HepG2 (cell line): ENCODE measurements around the gene PPP2R5E. TPM values are rescaled to one million over a fixed set of nuclear protein-coding genes. Genes with fewer than 3 reads are reported as not detected.
A peak's percentile ranks its signal among the peaks of the same experiment; 100 is the strongest.

ENCODE experiments used
- ADNP ChIP-seq: sonication (generic); formaldehyde crosslinking; IDR thresholded peaks from 2 replicates; pipeline ENCODE4 v1.4.0; 2020; ENCODE audit warnings: missing genetic modification reagents
- BCLAF1 ChIP-seq: fragments of 450-650 bp; IDR thresholded peaks from 2 replicates; pipeline ENCODE4 v1.6.1; 2017; ENCODE audit warnings: mild to moderate bottlenecking
- BORCS8-MEF2B ChIP-seq: sonication (generic); formaldehyde crosslinking; IDR thresholded peaks from 2 replicates; pipeline ENCODE4 v1.8.0; 2022; ENCODE audit warnings: mild to moderate bottlenecking, missing genetic modification reagents
- EP300 ChIP-seq, 3 experiments: sonication (generic) in 1 of 3; formaldehyde crosslinking in 1 of 3; IDR thresholded peaks; 2 replicates each; pipeline versions ENCODE4 v1.5.1 to v1.6.1; 2011 to 2020; ENCODE audit warnings: low read depth in 2 of 3, low read length in 2 of 3, borderline replicate concordance in 1 of 3, improper control_type of control experiment in 1 of 3, mild to moderate bottlenecking in 1 of 3, missing genetic modification reagents in 1 of 3, moderate library complexity in 1 of 3
- GABPB1 ChIP-seq: IDR thresholded peaks from 2 replicates; pipeline ENCODE4 v1.6.1; 2016; ENCODE audit warnings: mild to moderate bottlenecking, missing genetic modification reagents, moderate library complexity, missing compliant biosample characterization
- NR2F6 ChIP-seq, 2 experiments: IDR thresholded peaks; 2 replicates each; pipeline ENCODE4 v1.6.1; 2016; ENCODE audit warnings: antibody characterized with exemption in 1 of 2, mild to moderate bottlenecking in 1 of 2
- PCBP1 ChIP-seq: fragments of 200-400 bp; formaldehyde crosslinking; IDR thresholded peaks from 2 replicates; pipeline ENCODE4 v1.6.1; 2017; ENCODE audit warnings: mild to moderate bottlenecking, low read depth, low read length, borderline replicate concordance
- SMYD3 ChIP-seq: sonication (generic); formaldehyde crosslinking; IDR thresholded peaks from 2 replicates; pipeline ENCODE4 v1.8.1; 2023; ENCODE audit warnings: mild to moderate bottlenecking, missing genetic modification reagents
- SUZ12 ChIP-seq: fragments of 150-350 bp; IDR thresholded peaks from 2 replicates; pipeline ENCODE4 v1.6.1; 2014; ENCODE audit warnings: low read depth, low read length
- TERF1 ChIP-seq: sonication (generic); formaldehyde crosslinking; IDR thresholded peaks from 2 replicates; pipeline ENCODE4 v1.8.0; 2022; ENCODE audit warnings: mild to moderate bottlenecking, missing genetic modification reagents, moderate library complexity
- TFDP2 ChIP-seq: sonication (generic); formaldehyde crosslinking; IDR thresholded peaks from 2 replicates; pipeline ENCODE4 v1.4.0; 2020; ENCODE audit warnings: missing genetic modification reagents
- TIGD3 ChIP-seq: sonication (generic); formaldehyde crosslinking; IDR thresholded peaks from 2 replicates; pipeline ENCODE4 v1.5.1; 2020; ENCODE audit warnings: mild to moderate bottlenecking, missing genetic modification reagents, borderline replicate concordance
- ZFY ChIP-seq: sonication (generic); formaldehyde crosslinking; IDR thresholded peaks from 2 replicates; pipeline ENCODE4 v1.4.0; 2020; ENCODE audit warnings: missing genetic modification reagents
- ZGPAT ChIP-seq: IDR thresholded peaks from 2 replicates; pipeline ENCODE4 v1.6.1; 2016; ENCODE audit warnings: mild to moderate bottlenecking
- ZKSCAN1 ChIP-seq: fragments of 150-350 bp; IDR thresholded peaks from 2 replicates; pipeline ENCODE4 v1.6.1; 2014; ENCODE audit warnings: low read length
- ZNF512 ChIP-seq: sonication (generic); formaldehyde crosslinking; IDR thresholded peaks from 2 replicates; pipeline ENCODE4 v1.4.0; 2020; ENCODE audit warnings: mild to moderate bottlenecking, missing genetic modification reagents
- ZNF543 ChIP-seq: sonication (generic); formaldehyde crosslinking; IDR thresholded peaks from 2 replicates; pipeline ENCODE4 v1.4.0; 2020; ENCODE audit warnings: mild to moderate bottlenecking, missing genetic modification reagents
- ZNF567 ChIP-seq: sonication (generic); formaldehyde crosslinking; IDR thresholded peaks from 2 replicates; pipeline ENCODE4 v1.8.1; 2023; ENCODE audit warnings: mild to moderate bottlenecking, missing genetic modification reagents, borderline replicate concordance
- ZNF713 ChIP-seq: sonication (generic); formaldehyde crosslinking; IDR thresholded peaks from 2 replicates; pipeline ENCODE4 v1.4.0; 2020; ENCODE audit warnings: mild to moderate bottlenecking, missing genetic modification reagents
- polyA plus RNA-seq, 8 experiments: library from polyadenylated mRNA; depleted of rRNA in 3 of 8; stranded (reverse) in 7 of 8; unstranded in 1 of 8; fragments of >200 nt; fragmentation: Illumina TruSeq in 4 of 8; extraction: Trizol in 4 of 8; gene quantifications; 2 replicates each; pipeline versions ENCODE4 v1.2.1 to v1.2.3, GENCODE V29; 2011 to 2016; ENCODE audit warnings: low read depth in 4 of 8, missing spikeins in 1 of 8, mixed read lengths in 1 of 8; ENCODE audit not compliant: insufficient read depth in 1 of 8
- total RNA-seq, 5 experiments: library from RNA; depleted of rRNA; stranded (reverse); fragments of >200 nt; fragmentation: Illumina TruSeq; extraction: Trizol; gene quantifications; 2 replicates each; pipeline ENCODE4 v1.2.3, GENCODE V29; 2016; ENCODE audit warnings: low read depth in 1 of 5

The PPP2R5E gene
- total and polyA plus RNA-seq, 2 of the 13 experiments (the other 11 are each of a cell fraction or from before 2014, with no cell fraction given), result 8.9 to 11.0 TPM

- TF ChIP-seq PCBP1 (no peak), GABPB1 (CRISPR knock-in tag) (no peak), BCLAF1 (no peak), ZGPAT (CRISPR knock-in tag) (peak; percentile 48; the same call in 1 of the 2 replicates), BORCS8-MEF2B (CRISPR knock-in tag) (no peak), ZKSCAN1 (no peak), EP300 (IDR thresholded peaks at IDR 0.05; ENCODE audit: low read depth in 2 of 2, low read length in 2 of 2) (0 out of 4 replicates have a peak, but pooled peaks of 1 of the 2 experiments have one; percentile 25), EP300 (CRISPR knock-in tag; IDR thresholded peaks at IDR 0.05; ENCODE audit: borderline replicate concordance) (no peak), TIGD3 (no peak), SMYD3 (CRISPR knock-in tag) (no peak), ZNF543 (CRISPR knock-in tag) (no peak), SUZ12 (no peak), TERF1 (CRISPR knock-in tag) (no peak), ADNP (CRISPR knock-in tag) (no peak), NR2F6 (IDR thresholded peaks at IDR 0.05) (peak; percentile 70), NR2F6 (CRISPR knock-in tag; IDR thresholded peaks at IDR 0.05) (peak; percentile 66; the same call in 1 of the 2 replicates), ZFY (CRISPR knock-in tag) (no peak), ZNF713 (CRISPR knock-in tag) (no peak), ZNF567 (CRISPR knock-in tag) (no peak), TFDP2 (CRISPR knock-in tag) (no peak), ZNF512 (no peak)
Observed at GRCh38 chr14:63457498-63457897, 85.7 kb downstream of the PPP2R5E start (continued).
